ENCODE data around the gene PEX11G. TPM values are rescaled to one million over a fixed set of nuclear protein-coding genes. Genes with fewer than 3 reads are reported as not detected.

PEX11G gene
- total and polyA plus RNA-seq, 10 of the 15 experiments (the other 5 are each of a cell fraction or from before 2014, with no cell fraction given) = 0.05 to 1.8 (median 0.73) TPM; not detected in 1

DNA sequence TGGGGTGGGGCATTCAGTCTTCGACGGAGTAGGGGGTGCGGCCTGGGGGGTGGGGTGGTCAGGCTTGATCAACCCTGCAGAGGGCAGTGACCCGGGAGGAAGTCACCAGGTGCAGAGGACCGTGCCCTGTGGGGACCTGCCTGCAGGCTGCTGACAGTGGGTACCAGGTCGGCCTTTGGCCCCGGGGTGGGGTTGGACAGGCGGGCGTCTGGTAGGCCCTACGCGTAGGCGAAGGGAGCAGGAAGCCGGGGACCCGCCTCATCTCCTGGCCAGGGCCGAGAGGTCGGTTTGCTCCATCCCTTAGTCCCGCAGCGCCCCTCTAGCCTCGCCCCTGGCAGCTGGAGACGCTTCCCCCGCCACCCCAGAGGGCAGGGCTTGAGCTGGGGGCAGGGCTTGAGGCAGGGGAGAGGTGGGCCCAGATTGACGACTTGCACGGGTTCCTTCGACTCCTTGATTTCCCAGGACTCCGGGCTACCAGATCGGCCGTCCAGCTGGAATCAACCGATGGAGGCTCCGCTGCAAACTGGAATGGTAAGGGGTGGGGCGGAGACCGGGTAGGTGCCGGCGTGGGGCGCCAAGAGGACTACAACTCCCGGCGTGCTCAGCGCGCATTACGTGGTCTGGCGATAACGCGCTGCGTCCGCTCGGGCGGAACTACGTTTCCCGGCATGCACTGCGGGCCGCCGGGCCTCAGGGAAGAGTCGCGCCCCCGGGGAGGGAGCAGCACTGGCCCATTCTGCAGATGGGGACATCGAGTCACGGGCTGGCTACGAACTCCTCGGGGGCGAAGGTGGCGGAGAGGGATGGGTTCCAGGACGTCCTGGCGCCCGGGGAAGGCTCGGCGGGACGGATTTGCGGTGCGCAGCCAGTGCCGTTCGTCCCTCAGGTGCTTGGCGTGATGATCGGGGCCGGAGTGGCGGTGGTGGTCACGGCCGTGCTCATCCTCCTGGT is 46.5 kb upstream of the PEX11G start, which contains the start of gene PNPLA6 (continued):
- TF ChIP-seq, protein P1, sequence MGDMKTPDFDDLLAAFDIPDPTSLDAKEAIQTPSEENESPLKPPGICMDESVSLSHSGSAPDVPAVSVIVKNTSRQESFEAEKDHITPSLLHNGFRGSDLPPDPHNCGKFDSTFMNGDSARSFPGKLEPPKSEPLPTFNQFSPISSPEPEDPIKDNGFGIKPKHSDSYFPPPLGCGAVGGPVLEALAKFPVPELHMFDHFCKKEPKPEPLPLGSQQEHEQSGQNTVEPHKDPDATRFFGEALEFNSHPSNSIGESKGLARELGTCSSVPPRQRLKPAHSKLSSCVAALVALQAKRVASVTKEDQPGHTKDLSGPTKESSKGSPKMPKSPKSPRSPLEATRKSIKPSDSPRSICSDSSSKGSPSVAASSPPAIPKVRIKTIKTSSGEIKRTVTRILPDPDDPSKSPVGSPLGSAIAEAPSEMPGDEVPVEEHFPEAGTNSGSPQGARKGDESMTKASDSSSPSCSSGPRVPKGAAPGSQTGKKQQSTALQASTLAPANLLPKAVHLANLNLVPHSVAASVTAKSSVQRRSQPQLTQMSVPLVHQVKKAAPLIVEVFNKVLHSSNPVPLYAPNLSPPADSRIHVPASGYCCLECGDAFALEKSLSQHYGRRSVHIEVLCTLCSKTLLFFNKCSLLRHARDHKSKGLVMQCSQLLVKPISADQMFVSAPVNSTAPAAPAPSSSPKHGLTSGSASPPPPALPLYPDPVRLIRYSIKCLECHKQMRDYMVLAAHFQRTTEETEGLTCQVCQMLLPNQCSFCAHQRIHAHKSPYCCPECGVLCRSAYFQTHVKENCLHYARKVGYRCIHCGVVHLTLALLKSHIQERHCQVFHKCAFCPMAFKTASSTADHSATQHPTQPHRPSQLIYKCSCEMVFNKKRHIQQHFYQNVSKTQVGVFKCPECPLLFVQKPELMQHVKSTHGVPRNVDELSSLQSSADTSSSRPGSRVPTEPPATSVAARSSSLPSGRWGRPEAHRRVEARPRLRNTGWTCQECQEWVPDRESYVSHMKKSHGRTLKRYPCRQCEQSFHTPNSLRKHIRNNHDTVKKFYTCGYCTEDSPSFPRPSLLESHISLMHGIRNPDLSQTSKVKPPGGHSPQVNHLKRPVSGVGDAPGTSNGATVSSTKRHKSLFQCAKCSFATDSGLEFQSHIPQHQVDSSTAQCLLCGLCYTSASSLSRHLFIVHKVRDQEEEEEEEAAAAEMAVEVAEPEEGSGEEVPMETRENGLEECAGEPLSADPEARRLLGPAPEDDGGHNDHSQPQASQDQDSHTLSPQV (IDR thresholded peaks at IDR 0.05) = peak; percentile 57; the same call in 1 of the 2 replicates
- TF ChIP-seq SMAD5 (IDR thresholded peaks at IDR 0.05; ENCODE audit: low read depth) = no peak
- no peak for TF ChIP-seq NFYB (IDR thresholded peaks at IDR 0.05; ENCODE audit: insufficient read depth, low read depth, low read length)
- TF ChIP-seq, protein P2, sequence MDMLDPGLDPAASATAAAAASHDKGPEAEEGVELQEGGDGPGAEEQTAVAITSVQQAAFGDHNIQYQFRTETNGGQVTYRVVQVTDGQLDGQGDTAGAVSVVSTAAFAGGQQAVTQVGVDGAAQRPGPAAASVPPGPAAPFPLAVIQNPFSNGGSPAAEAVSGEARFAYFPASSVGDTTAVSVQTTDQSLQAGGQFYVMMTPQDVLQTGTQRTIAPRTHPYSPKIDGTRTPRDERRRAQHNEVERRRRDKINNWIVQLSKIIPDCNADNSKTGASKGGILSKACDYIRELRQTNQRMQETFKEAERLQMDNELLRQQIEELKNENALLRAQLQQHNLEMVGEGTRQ (IDR thresholded peaks at IDR 0.05; ENCODE audit: borderline replicate concordance, low read depth, low read length) = no peak
- peak; percentile 75 for TF ChIP-seq NR2C1 (IDR thresholded peaks at IDR 0.05)
- TF ChIP-seq, protein P3, sequence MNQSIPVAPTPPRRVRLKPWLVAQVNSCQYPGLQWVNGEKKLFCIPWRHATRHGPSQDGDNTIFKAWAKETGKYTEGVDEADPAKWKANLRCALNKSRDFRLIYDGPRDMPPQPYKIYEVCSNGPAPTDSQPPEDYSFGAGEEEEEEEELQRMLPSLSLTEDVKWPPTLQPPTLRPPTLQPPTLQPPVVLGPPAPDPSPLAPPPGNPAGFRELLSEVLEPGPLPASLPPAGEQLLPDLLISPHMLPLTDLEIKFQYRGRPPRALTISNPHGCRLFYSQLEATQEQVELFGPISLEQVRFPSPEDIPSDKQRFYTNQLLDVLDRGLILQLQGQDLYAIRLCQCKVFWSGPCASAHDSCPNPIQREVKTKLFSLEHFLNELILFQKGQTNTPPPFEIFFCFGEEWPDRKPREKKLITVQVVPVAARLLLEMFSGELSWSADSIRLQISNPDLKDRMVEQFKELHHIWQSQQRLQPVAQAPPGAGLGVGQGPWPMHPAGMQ (IDR thresholded peaks at IDR 0.05; ENCODE audit: borderline replicate concordance) = no peak
- TF ChIP-seq NFYA (IDR thresholded peaks at IDR 0.05; ENCODE audit: borderline replicate concordance, low read depth, low read length) = no peak
- no peak; the same call in 1 of the 2 replicates for TF ChIP-seq BACH1 (IDR thresholded peaks at IDR 0.05; ENCODE audit: borderline replicate concordance)
- TF ChIP-seq MEF2A (IDR thresholded peaks at IDR 0.05; ENCODE audit: insufficient read depth, low read depth, low read length) = no peak
- TF ChIP-seq RUNX3 (IDR thresholded peaks at IDR 0.05; ENCODE audit: low read length) = peak; percentile 9; the same call in 1 of the 2 replicates
- TF ChIP-seq TBL1XR1 (IDR thresholded peaks at IDR 0.05; ENCODE audit: low read depth, low read length) = no peak
- TF ChIP-seq RBBP5 (conservative IDR thresholded peaks at IDR 0.05) = no peak
- peak; percentile 83; the same call in 2 of the 3 replicates for TF ChIP-seq POU2F2 (IDR thresholded peaks at IDR 0.05; ENCODE audit: borderline replicate concordance, low read depth, low read length)
- TF ChIP-seq, protein P4, sequence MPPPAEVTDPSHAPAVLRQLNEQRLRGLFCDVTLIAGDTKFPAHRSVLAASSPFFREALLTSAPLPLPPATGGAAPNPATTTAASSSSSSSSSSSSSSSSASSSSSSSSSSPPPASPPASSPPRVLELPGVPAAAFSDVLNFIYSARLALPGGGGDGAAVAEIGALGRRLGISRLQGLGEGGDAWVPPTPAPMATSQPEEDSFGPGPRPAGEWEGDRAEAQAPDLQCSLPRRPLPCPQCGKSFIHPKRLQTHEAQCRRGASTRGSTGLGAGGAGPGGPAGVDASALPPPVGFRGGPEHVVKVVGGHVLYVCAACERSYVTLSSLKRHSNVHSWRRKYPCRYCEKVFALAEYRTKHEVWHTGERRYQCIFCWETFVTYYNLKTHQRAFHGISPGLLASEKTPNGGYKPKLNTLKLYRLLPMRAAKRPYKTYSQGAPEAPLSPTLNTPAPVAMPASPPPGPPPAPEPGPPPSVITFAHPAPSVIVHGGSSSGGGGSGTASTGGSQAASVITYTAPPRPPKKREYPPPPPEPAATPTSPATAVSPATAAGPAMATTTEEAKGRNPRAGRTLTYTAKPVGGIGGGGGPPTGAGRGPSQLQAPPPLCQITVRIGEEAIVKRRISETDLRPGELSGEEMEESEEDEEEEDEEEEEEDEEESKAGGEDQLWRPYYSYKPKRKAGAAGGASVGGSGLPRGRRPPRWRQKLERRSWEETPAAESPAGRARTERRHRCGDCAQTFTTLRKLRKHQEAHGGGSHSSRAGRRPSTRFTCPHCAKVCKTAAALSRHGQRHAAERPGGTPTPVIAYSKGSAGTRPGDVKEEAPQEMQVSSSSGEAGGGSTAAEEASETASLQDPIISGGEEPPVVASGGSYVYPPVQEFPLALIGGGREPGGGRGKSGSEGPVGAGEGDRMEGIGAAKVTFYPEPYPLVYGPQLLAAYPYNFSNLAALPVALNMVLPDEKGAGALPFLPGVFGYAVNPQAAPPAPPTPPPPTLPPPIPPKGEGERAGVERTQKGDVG (CRISPR knock-in tag; IDR thresholded peaks at IDR 0.05) = no peak

Data from GM12878 (cell line).